AG04450 (cell line): ENCODE data around the gene P2RX6. TPM values are rescaled to one million over a fixed set of nuclear protein-coding genes. Genes with fewer than 3 reads are reported as not detected.

Experiments
- CTCF ChIA-PET: fragments of 300-600, 350-600 bp; formaldehyde crosslinking; extraction: SDS; loops from one replicate; lab custom pipeline; 2022; ENCODE audit warnings: antibody characterized with exemption, inconsistent platforms; lab: Charles Lee
- POLR2A ChIA-PET: fragments of 350-600 bp; formaldehyde crosslinking; extraction: SDS; loops from one replicate; lab custom pipeline; 2021; ENCODE audit warnings: antibody characterized with exemption, inconsistent platforms; lab: Yijun Ruan, JAX
- DNase-seq: peaks from one replicate; pipeline ENCODE4 v3.0.0-alpha.2; 2011; ENCODE audit warnings: low read depth, low spot score
- H3K27ac ChIP-seq: one replicate; pipeline ENCODE4 v1.5.1; 2012; ENCODE audit warnings: low read depth, low read length, control low read depth
- H3K27me3 ChIP-seq: one replicate; pipeline ENCODE4 v1.6.0; 2012; ENCODE audit warnings: low read length; ENCODE audit not compliant: control insufficient read depth, insufficient read depth
- H3K4me3 ChIP-seq: 2 replicates; pipeline ENCODE4 v1.5.1; 2011; ENCODE audit warnings: mild to moderate bottlenecking, low read depth, low read length, control low read depth
- H3K9me3 ChIP-seq: 2 replicates; pipeline ENCODE4 v1.5.1; 2012; ENCODE audit warnings: low read length; ENCODE audit not compliant: control insufficient read depth, insufficient read depth
- CTCF ChIP-seq: IDR thresholded peaks from 2 replicates; pipeline ENCODE4 v1.5.1; 2011; ENCODE audit warnings: low read depth, low read length, control low read depth, inconsistent platforms
- polyA plus RNA-seq: library from polyadenylated mRNA; depleted of rRNA; stranded (reverse); fragments of >200 nt; gene quantifications from 2 replicates; pipeline ENCODE4 v1.2.3, GENCODE V29; 2011

The P2RX6 gene
- polyA plus RNA-seq, 1 experiment, result 1.7 TPM

DNA sequence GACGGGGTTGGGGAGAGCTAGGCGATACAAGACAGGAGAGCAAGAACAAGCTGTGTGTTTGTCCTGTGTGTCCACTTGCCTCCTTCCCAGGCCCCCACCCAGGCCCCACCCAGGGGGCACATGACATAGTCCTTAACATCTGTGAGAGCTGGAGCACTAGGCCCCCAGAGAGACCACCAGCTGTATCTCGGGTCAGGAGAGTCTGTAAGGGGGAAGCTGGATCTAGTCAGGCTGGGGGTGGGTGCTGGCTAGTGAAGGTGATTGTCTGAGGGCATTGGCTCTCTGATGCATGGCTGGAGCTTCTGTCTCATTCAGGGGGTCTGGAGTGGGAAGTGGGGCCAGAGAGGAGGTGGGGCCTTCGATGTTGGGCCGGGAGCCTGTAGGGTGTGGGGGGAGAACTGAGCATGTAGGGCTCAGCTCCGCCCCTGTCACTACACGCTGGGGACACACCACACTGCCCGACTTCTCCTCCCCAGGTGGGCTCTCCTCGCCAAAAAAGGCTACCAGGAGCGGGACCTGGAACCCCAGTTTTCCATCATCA, 571 bp downstream of the P2RX6 start:
- ChIA-PET CTCF (interaction anchor here (0.9 kb wide), 2 partner anchors 19 to 87 kb away, joined by 3 read pairs; no protein-coding TSS in a partner anchor), POLR2A (interaction anchor here (0.6 to 1.8 kb wide), 7 partner anchors 13 to 647 kb away, joined by 3 to 15 read pairs (median 4); partner anchors contain the start of genes LZTR1 and THAP7)
- Histone ChIP-seq H3K4me3 (peak overlapping the region; percentile 74), H3K9me3 (no peaks in the 10 kb centered on the region; the same call in 1 of the 2 replicates), H3K27ac (peak overlapping the region; percentile 73), H3K27me3 (peaks cover 2% of the 10 kb centered on the region)
- no peak for TF ChIP-seq CTCF
- DNase-seq, result no peak

- H3K4me3 ChIP-seq, result no peak overlapping the region
- no peaks in the 10 kb centered on the region; the same call in 1 of the 2 replicates for H3K9me3 ChIP-seq
- TF ChIP-seq CTCF, result no peak
- H3K27ac ChIP-seq, result no peak overlapping the region
- POLR2A ChIA-PET, result no interaction called here
- CTCF ChIA-PET, result no interaction called here
- peaks cover 5% of the 10 kb centered on the region for H3K27me3 ChIP-seq
- no peak for DNase-seq
Measured at GRCh38 chr22:21016644-21017420, 1.9 kb downstream of the P2RX6 start.

DNA sequence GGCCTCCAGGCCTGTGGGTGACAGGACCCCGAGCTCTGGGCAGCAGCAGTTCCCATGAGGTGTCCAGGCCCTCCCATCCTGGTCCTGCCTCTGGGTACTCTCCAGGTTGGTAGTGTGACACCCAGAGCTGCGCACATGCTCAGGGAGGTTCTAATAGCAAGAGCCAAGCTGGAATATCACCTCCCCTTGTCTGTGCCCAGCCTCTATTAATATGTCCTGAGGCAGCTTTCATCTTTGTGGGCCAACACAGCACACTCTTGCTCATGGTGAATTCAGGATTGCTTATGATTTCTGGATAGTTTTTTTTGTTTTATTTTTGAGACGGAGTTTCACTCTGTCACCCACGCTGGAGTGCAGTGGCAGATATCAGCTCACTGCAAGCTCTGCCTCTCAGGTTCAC, 3.3 kb downstream of the P2RX6 start:
- ChIA-PET CTCF (interaction anchor here (0.7 kb wide), 1 partner anchor 268 kb away, joined by 3 read pairs; no protein-coding TSS in a partner anchor), POLR2A (no interaction called here)
- Histone ChIP-seq H3K27ac (no peak overlapping the region), H3K9me3 (no peaks in the 10 kb centered on the region; the same call in 1 of the 2 replicates), H3K27me3 (peaks cover 5% of the 10 kb centered on the region), H3K4me3 (no peak overlapping the region)
- no peak for TF ChIP-seq CTCF
- DNase-seq, result no peak

DNA sequence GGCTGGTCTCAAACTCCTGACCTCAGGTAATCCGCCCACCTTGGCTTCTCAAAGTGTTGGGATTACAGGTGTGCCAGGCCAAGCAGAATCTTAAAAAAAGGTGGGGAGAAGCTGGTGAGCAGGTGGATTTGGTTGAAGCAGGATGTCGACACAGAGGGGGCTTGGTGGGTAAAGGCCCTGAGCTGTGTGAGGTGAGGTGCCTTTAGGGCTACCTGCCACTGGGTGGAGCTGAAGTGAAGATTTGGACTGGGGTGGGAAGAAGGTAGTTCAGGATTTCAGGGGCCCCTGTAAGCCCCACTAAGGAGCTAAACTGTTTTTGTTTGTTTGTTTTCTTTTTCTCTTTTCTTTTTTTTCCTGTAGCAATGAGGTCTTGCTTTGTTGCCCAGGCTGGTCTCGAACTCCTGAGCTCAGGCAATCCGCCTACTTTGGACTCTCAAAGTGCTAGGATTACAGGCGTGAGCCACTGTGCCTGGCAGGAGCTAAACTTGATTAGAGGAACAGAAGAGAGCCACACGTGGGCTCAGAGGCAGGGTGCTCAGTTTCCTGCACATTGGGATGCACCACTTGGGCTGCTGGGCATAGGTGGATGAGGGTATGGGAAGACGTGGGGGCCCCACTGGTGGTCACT, 6.0 kb downstream of the P2RX6 start:
- POLR2A ChIA-PET, result no interaction called here

More for the DNA sequence above, 6.0 kb downstream of the P2RX6 start:
- Histone ChIP-seq H3K9me3 (peaks cover under 1% of the 10 kb centered on the region; the same call in 1 of the 2 replicates), H3K27ac (no peak overlapping the region), H3K4me3 (no peak overlapping the region), H3K27me3 (peaks cover 5% of the 10 kb centered on the region)
- TF ChIP-seq CTCF, result peak; percentile 34
- no peak for DNase-seq
- CTCF ChIA-PET, result interaction anchor here (0.6 to 1.8 kb wide), 3 partner anchors 17 to 41 kb away, joined by 3 to 4 read pairs (median 3); no protein-coding TSS in a partner anchor
